Measurements from ENCODE around the gene HEPN1.

Gene HEPN1

DNA sequence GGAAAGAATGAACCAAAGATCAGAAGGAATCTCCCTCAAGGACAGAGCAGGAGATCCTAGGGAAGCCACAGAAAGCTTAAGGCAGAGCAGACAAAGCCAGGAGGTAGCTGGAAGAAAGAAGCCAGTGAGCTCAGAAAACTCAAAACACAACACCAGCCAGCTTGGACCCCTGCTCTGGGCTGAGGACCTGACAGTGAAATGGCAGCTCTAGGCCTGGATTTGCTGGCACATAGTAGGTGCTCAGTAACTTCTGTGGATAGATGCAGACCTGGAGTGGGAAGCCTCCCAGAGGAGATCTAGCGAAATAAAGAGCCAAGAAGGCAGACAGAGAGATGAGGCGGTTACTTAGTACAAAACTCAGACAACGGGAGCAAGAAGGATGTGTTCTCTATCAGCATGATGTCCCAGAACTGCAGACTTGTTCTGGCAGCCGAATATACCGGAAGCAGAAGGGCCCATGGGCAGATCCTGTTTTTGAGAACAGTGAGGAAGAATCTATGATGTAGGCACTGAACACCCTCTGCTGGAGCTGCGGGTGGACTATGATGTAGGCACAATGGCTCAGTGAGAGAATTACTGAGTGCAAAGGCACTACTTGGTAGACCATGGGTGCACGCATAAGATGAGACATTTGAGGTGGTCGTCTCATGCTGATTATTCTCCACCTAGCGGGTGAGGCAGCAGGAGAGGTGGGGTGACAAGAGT is 26.1 kb upstream of the HEPN1 start:
- no peaks in the 10 kb centered on the region for H3K36me3 ChIP-seq (ENCODE audit: insufficient read depth, low read length)
- TF ChIP-seq, protein P1, sequence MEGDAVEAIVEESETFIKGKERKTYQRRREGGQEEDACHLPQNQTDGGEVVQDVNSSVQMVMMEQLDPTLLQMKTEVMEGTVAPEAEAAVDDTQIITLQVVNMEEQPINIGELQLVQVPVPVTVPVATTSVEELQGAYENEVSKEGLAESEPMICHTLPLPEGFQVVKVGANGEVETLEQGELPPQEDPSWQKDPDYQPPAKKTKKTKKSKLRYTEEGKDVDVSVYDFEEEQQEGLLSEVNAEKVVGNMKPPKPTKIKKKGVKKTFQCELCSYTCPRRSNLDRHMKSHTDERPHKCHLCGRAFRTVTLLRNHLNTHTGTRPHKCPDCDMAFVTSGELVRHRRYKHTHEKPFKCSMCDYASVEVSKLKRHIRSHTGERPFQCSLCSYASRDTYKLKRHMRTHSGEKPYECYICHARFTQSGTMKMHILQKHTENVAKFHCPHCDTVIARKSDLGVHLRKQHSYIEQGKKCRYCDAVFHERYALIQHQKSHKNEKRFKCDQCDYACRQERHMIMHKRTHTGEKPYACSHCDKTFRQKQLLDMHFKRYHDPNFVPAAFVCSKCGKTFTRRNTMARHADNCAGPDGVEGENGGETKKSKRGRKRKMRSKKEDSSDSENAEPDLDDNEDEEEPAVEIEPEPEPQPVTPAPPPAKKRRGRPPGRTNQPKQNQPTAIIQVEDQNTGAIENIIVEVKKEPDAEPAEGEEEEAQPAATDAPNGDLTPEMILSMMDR (IDR thresholded peaks at IDR 0.05; ENCODE audit: low read length), result no peak
- no peak for TF ChIP-seq EZH2 (IDR thresholded peaks at IDR 0.05; ENCODE audit: borderline replicate concordance, low read length)
- no peaks in the 10 kb centered on the region for H3K4me1 ChIP-seq (ENCODE audit: insufficient read depth, low read length, severe bottlenecking)
- no peak overlapping the region for H3K4me3 ChIP-seq (ENCODE audit: low read depth, low read length, poor library complexity, severe bottlenecking)
- H3K27me3 ChIP-seq (ENCODE audit: insufficient read depth, low read length), result 0 out of 2 replicates have a peak, but pooled peaks cover 2% of the 10 kb centered on the region
- H3K27ac ChIP-seq (ENCODE audit: low read depth, low read length, poor library complexity, severe bottlenecking), result no peak overlapping the region
- H3K9me2 ChIP-seq (ENCODE audit: low read depth, low read length), result no peaks in the 10 kb centered on the region
- H3K79me2 ChIP-seq (ENCODE audit: insufficient read depth, low read length), result no peaks in the 10 kb centered on the region
- H2AFZ ChIP-seq (ENCODE audit: low read length), result no peak overlapping the region
- H3F3A ChIP-seq (ENCODE audit: insufficient read depth, low read length), result no peaks in the 10 kb centered on the region
- no peak overlapping the region for H3K9ac ChIP-seq (ENCODE audit: low read length)
- no peaks in the 10 kb centered on the region for H3K9me3 ChIP-seq (ENCODE audit: low read length)
- no peak overlapping the region for H3K4me2 ChIP-seq (ENCODE audit: low read length)
- no peaks in the 10 kb centered on the region for H4K20me1 ChIP-seq (ENCODE audit: insufficient read depth, low read length)

DNA sequence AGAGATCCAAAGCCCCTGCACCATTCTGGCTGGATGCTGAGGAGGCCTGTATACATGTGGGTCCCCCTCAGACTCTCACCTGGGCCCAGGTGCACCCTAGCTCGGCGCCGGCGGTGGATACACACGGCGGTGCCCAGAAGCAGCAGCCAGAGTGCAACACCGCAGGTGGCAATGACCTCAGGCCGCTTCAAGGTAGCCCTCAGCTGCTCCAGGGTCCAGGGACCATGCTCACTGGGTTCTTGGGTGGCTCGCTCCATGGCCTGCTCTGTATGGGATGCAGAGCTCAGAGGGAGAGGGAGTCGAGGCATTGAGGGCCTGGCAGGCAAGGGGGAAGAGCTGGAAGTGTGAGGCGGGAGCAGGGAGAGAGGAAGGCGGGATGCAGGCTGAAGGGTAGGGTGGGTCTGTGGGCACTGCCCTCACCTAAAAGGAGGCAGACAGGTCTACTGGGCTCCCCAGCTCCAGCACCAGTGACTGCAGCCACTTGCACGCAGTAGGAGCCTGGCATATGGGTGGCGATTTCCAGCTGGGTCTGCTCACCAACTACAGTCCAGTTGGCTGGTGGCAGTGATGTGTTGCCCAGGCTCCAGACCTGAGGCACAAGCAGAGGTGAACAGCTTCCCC is 25.2 kb upstream of the HEPN1 start:
- no peak overlapping the region for H3K4me2 ChIP-seq (ENCODE audit: low read length)
- no peaks in the 10 kb centered on the region for H3F3A ChIP-seq (ENCODE audit: insufficient read depth, low read length)
- no peaks in the 10 kb centered on the region for H3K9me3 ChIP-seq (ENCODE audit: low read length)
- H3K27me3 ChIP-seq (ENCODE audit: insufficient read depth, low read length), result 0 out of 2 replicates have a peak, but pooled peaks cover 2% of the 10 kb centered on the region
- H3K4me1 ChIP-seq (ENCODE audit: insufficient read depth, low read length, severe bottlenecking), result no peaks in the 10 kb centered on the region
- no peaks in the 10 kb centered on the region for H3K36me3 ChIP-seq (ENCODE audit: insufficient read depth, low read length)
- no peak overlapping the region for H3K27ac ChIP-seq (ENCODE audit: low read depth, low read length, poor library complexity, severe bottlenecking)
- no peaks in the 10 kb centered on the region for H3K9me2 ChIP-seq (ENCODE audit: low read depth, low read length)
- H3K9ac ChIP-seq (ENCODE audit: low read length), result no peak overlapping the region
- no peaks in the 10 kb centered on the region for H3K79me2 ChIP-seq (ENCODE audit: insufficient read depth, low read length)
- H3K4me3 ChIP-seq (ENCODE audit: low read depth, low read length, poor library complexity, severe bottlenecking), result no peak overlapping the region
- no peak for TF ChIP-seq EZH2 (IDR thresholded peaks at IDR 0.05; ENCODE audit: borderline replicate concordance, low read length)
- TF ChIP-seq, protein P1 (IDR thresholded peaks at IDR 0.05; ENCODE audit: low read length), result no peak
- no peaks in the 10 kb centered on the region for H4K20me1 ChIP-seq (ENCODE audit: insufficient read depth, low read length)
- no peak overlapping the region for H2AFZ ChIP-seq (ENCODE audit: low read length)

DNA sequence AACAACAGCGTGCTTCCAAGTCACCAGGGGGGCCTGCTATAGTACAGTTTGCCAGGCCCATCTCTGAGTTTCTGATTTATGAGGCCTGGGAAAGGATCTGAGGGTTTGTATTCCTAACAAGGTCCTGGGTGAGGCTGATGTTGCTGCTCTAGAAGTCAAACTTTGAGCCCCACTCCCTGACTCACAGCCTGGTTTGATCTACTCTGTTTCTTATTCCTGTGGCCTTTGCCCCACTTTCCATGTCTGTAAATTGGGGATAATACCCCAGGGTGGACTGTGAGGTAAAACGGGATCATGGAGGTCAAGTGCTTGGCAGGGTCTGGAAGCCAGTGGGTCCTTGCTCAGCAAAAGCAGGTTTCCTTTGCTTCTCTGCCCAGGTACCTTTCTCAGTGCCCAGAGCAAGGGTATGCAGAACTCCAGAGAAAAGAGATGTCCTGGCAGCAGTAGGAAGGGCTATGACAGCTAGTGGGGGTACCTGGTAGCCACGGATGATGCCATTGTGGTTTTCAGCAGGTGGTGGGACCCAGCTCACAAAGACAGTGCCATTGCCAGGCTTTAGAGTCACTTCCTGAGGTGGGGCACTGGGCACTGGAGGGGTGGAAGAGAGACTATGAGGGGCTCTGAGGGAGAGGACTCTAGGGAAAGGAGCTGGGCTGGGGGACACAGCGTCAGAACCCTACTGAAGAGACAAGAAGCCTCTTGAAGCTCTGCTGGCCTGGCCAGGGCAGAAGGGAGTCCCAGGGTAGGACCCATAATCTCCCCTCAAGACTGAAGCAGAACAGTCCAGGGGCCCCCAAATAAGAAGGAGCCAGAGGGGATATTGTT is 24.2 kb upstream of the HEPN1 start:
- Histone ChIP-seq H3K4me1 (ENCODE audit: insufficient read depth, low read length, severe bottlenecking) (no peaks in the 10 kb centered on the region), H3K4me3 (ENCODE audit: low read depth, low read length, poor library complexity, severe bottlenecking) (no peak overlapping the region), H3K4me2 (ENCODE audit: low read length) (no peak overlapping the region), H3K9me3 (ENCODE audit: low read length) (no peaks in the 10 kb centered on the region), H2AFZ (ENCODE audit: low read length) (no peak overlapping the region), H3F3A (ENCODE audit: insufficient read depth, low read length) (no peaks in the 10 kb centered on the region), H3K79me2 (ENCODE audit: insufficient read depth, low read length) (no peaks in the 10 kb centered on the region), H3K9me2 (ENCODE audit: low read depth, low read length) (no peaks in the 10 kb centered on the region), H3K36me3 (ENCODE audit: insufficient read depth, low read length) (no peaks in the 10 kb centered on the region), H3K27ac (ENCODE audit: low read depth, low read length, poor library complexity, severe bottlenecking) (no peak overlapping the region), H3K9ac (ENCODE audit: low read length) (no peak overlapping the region), H4K20me1 (ENCODE audit: insufficient read depth, low read length) (no peaks in the 10 kb centered on the region), H3K27me3 (ENCODE audit: insufficient read depth, low read length) (0 out of 2 replicates have a peak, but pooled peaks cover 2% of the 10 kb centered on the region)
- no peak for TF ChIP-seq EZH2 (IDR thresholded peaks at IDR 0.05; ENCODE audit: borderline replicate concordance, low read length)
- TF ChIP-seq, protein P1 (IDR thresholded peaks at IDR 0.05; ENCODE audit: low read length), result no peak
